GM21381 (cell line): ENCODE data around the gene KRT73.

Experiments used
- ATAC-seq: cut with Tn5 transposase; IDR thresholded peaks from one replicate; pipeline ENCODE4 v1.9.1; 2021; ENCODE audit warnings: mild to moderate bottlenecking, moderate library complexity; ENCODE audit not compliant: unreplicated experiment

Gene KRT73

GRCh38 chr12:52575948-52576347 is 42.4 kb downstream of the KRT73 start:
- ATAC-seq, result no peak

DNA sequence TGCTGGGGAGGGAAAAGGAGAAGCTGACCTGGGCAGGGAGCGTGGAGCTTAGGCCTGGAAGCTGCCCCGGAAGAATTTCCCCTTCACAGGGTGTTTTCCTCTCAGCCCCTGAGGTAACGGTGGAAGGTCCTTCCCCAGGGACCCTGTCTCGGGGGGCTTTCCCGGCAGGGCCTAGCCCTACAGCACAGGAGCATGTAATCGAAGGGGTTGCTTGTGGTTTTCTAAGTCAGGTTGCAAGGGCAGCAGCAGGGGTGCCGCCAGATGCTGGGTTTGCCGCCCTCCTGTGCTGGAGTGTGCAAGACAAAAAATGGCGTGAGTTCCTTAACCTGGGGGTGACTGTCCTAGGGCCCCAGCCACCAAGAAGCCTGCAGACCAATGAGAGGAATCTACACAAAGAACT is 43.1 kb downstream of the KRT73 start:
- ATAC-seq, result no peak

DNA sequence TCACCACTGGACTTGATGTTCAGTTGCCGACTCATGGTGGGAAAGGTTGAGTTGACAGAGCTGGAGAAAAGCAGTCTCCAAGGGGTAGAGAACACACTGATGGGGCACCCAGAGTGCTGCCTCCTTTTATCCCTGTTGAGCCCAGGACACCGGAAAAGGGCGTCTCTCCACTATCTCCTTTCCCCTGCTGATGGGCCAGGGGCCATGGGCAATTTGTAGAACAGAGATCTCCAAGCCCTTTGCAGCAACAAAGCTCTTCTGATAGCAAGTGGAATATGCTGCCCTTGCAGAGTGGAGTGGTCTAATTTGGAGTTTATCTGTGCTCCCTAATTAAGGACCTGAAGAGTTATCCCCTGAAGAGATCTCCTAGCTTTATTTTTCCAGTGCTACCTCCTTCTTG is 44.6 kb downstream of the KRT73 start, which contains the start of gene KRT74:
Gene KRT74, minus strand, starts transcription at position 101 of the 400 bp plus-strand sequence. Its CDS starts 66 bp downstream, at position 35.
- ATAC-seq, result no peak

DNA sequence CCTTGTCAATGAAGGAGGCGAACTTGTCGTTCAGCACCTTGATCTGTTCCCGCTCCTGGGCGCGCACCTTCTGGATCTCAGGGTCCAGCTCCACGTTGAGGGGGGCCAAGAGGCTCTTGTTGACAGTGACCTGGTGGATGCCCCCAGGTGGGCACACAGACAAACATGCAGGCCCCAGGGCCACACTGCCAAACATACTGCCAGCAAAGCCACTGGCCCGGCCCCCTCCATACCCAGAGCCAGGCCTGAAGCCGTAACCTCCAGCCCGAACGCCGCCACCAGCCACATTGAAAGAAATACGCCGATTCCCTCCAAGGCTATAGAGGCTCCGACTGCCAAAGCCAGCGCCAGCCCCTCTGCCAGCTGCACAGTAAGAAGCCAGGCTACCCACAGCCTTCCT is 45.1 kb downstream of the KRT73 start:
- ATAC-seq, result no peak

DNA sequence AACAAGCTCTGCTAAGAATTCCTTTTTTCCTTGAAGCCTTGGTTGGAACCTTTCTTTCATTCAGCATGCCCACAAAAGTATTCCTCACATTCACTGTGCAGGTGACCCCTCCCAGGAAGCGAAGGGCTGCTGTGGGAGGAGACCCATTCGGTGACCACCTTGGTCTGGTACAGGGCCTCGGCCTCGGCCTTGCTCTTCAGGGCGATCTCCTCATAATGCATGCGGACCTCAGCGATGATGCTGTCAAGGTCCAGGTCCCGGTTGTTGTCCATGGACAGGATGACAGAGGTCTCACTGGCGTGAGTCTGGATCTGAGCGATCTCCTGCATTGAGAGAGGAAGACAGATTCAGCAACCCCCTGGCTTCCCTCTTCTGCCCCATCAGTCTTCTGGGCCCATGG is 47.8 kb downstream of the KRT73 start:
- no peak for ATAC-seq

DNA sequence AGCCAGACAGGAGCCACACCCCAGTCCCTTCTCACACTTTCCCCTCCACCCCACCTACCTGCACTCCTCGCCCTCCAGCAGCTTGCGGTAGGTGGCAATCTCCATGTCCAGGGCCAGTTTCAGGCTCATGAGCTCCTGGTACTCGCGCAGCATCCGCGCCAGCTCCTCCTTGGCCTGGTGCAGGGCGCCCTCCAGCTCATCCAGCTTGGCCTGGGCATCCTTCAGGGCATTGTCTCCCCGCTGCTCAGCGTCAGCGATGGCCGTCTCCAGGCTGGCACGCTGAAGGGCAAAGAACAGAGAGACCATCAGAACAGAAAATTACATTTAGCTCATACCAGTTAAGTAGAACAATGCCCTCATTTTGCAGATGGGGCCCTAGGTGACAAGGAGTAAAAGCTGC is 50.2 kb downstream of the KRT73 start:
- no peak for ATAC-seq

DNA sequence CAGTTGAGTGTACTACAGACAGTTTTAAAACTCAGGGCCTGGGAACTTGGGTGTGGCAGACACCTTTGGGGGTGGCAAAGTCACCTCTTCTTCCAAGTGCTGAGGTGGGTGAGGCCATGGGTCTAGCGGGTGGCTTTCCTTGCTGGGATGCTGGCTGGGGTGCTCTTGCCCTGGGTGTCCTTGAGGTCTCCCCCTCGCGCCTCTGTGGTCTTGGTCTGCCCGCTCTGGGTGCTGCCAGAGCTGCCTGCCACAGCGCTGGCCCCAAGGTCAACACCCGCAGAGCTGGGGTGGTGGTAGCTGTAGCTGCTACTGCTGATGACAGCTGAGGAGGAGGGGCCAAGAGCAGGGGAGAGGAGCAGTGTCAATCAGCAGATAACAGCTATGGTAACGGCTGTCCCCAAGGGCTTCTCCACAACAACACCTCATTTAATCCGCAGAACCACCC is 51.5 kb downstream of the KRT73 start:
- ATAC-seq, result no peak

GRCh38 chr12:52564582-52564981 is 53.8 kb downstream of the KRT73 start:
- no peak for ATAC-seq

- ATAC-seq, result no peak
These were observed 56.4 kb downstream of the KRT73 start for GRCh38 chr12:52561880-52562449.

- no peak for ATAC-seq
These were observed 58.4 kb downstream of the KRT73 start for GRCh38 chr12:52559979-52560378.

DNA sequence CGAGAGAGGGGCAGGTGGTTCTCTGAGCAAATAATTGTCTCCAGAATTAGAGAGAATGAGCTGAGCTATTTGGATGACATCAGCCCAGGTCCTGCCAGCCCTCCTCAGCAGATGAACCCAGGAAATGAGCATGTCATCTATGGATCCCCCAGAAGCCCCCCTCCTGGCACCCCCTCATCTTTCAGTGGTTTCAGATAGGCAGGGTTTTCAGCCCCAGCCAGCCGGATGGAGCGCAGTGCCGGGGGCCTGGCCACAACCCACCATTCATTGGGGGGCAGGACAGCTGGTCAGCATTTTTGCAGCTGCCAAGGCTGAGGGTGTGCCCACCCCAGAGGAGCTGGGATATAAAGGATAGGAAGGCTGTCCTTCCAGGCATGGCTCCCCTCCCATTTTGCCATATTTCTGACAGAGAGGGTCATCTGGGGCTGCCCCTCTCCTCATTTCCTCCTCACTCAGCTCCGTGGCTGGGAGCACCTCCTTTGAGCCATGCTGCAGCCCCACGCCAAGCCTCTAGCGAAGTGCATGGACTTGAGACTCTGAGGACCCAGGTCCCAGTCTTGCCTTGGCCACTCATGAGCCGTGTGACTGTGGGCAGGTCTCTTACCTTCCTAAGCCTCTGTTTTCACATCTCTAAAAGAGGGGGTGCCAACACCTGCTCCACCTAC is 59.4 kb downstream of the KRT73 start:
- no peak for ATAC-seq
